ENCODE results near the gene MYL4. TPM values are rescaled to one million over a fixed set of nuclear protein-coding genes. Genes with fewer than 3 reads are reported as not detected.

MYL4 gene
- total RNA-seq, 1 experiment from 2014 or later, result 1.6 TPM

- H3K4me3 ChIP-seq (ENCODE audit: low read length), result no peak overlapping the region
- H3K4me1 ChIP-seq (ENCODE audit: insufficient read depth, low read length), result peaks cover under 1% of the 10 kb centered on the region; the same call in 1 of the 2 replicates
- POLR2A ChIA-PET (ENCODE audit: unreplicated experiment), result no interaction called here
- CTCF ChIA-PET, result no interaction called here
- no peak overlapping the region for H3K9ac ChIP-seq (ENCODE audit: low read length)
- no peak overlapping the region for H2AFZ ChIP-seq (ENCODE audit: low read length)
- H3K79me2 ChIP-seq (ENCODE audit: low read length), result no peaks in the 10 kb centered on the region
- no peaks in the 10 kb centered on the region for H3K27me3 ChIP-seq (ENCODE audit: low read length)
- ATAC-seq (no peak), DNase-seq (no peak)
- H3K27ac ChIP-seq (ENCODE audit: low read length), result no peak overlapping the region
- intact Hi-C loops (cut with micrococcal nuclease), result no loop called here
- TF ChIP-seq CTCF (conservative IDR thresholded peaks at IDR 0.05; ENCODE audit: low read depth, low read length), result no peak
- no peak for TF ChIP-seq EZH2 (IDR thresholded peaks at IDR 0.05; ENCODE audit: low read length, unreplicated experiment)
- TF ChIP-seq EZH2phosphoT487 (IDR thresholded peaks at IDR 0.05; ENCODE audit: borderline replicate concordance, low read length), result no peak
- no peak overlapping the region for H3K4me2 ChIP-seq (ENCODE audit: low read length)
- no peaks in the 10 kb centered on the region for H3K9me2 ChIP-seq (replicated peaks; ENCODE audit: low read length)
- no TSS peak for BruUV-seq (replicated peaks)
- H3F3A ChIP-seq (ENCODE audit: low read length, unreplicated experiment), result no peaks in the 10 kb centered on the region
- H3K9me3 ChIP-seq (ENCODE audit: low read length), result no peaks in the 10 kb centered on the region
- no peaks in the 10 kb centered on the region for H3K36me3 ChIP-seq (ENCODE audit: low read depth, low read length)
- no peaks in the 10 kb centered on the region for H4K20me1 ChIP-seq (ENCODE audit: low read length)
These were observed 37.0 kb downstream of the MYL4 start for GRCh38 chr17:47246120-47246519.

- Histone ChIP-seq H3K27ac (ENCODE audit: low read length) (no peak overlapping the region), H2AFZ (ENCODE audit: low read length) (no peak overlapping the region), H3F3A (ENCODE audit: low read length, unreplicated experiment) (no peaks in the 10 kb centered on the region), H3K9me3 (ENCODE audit: low read length) (no peaks in the 10 kb centered on the region), H3K4me3 (ENCODE audit: low read length) (no peak overlapping the region), H3K36me3 (ENCODE audit: low read depth, low read length) (no peaks in the 10 kb centered on the region), H3K9ac (ENCODE audit: low read length) (no peak overlapping the region), H3K4me1 (ENCODE audit: insufficient read depth, low read length) (peaks cover 7% of the 10 kb centered on the region), H3K27me3 (ENCODE audit: low read length) (peaks cover 4% of the 10 kb centered on the region), H3K79me2 (ENCODE audit: low read length) (no peaks in the 10 kb centered on the region), H4K20me1 (ENCODE audit: low read length) (no peaks in the 10 kb centered on the region), H3K9me2 (replicated peaks; ENCODE audit: low read length) (no peaks in the 10 kb centered on the region), H3K4me2 (ENCODE audit: low read length) (no peak overlapping the region)
- TF ChIP-seq CTCF (conservative IDR thresholded peaks at IDR 0.05; ENCODE audit: low read depth, low read length) (no peak), EZH2 (IDR thresholded peaks at IDR 0.05; ENCODE audit: low read length, unreplicated experiment) (no peak), EZH2phosphoT487 (IDR thresholded peaks at IDR 0.05; ENCODE audit: borderline replicate concordance, low read length) (no peak)
- DNase-seq, result no peak
- no TSS peak for BruUV-seq (replicated peaks)
- CTCF ChIA-PET, result no interaction called here
- intact Hi-C loops (cut with micrococcal nuclease), result no loop called here
- POLR2A ChIA-PET (ENCODE audit: unreplicated experiment), result no interaction called here
- ATAC-seq, result no peak
These were observed 41.7 kb downstream of the MYL4 start for GRCh38 chr17:47250855-47251254.

GRCh38 chr17:47251421-47251940, 42.3 kb downstream of the MYL4 start:
- Histone ChIP-seq H3K79me2 (ENCODE audit: low read length) (no peaks in the 10 kb centered on the region), H4K20me1 (ENCODE audit: low read length) (no peaks in the 10 kb centered on the region), H3K27me3 (ENCODE audit: low read length) (peaks cover 4% of the 10 kb centered on the region), H3K9me2 (replicated peaks; ENCODE audit: low read length) (no peaks in the 10 kb centered on the region), H3F3A (ENCODE audit: low read length, unreplicated experiment) (no peaks in the 10 kb centered on the region), H3K9ac (ENCODE audit: low read length) (no peak overlapping the region), H3K27ac (ENCODE audit: low read length) (no peak overlapping the region), H3K36me3 (ENCODE audit: low read depth, low read length) (no peaks in the 10 kb centered on the region), H3K4me1 (ENCODE audit: insufficient read depth, low read length) (peaks cover 7% of the 10 kb centered on the region), H3K4me3 (ENCODE audit: low read length) (no peak overlapping the region), H2AFZ (ENCODE audit: low read length) (no peak overlapping the region), H3K4me2 (ENCODE audit: low read length) (no peak overlapping the region), H3K9me3 (ENCODE audit: low read length) (no peaks in the 10 kb centered on the region)
- BruUV-seq (replicated peaks), result no TSS peak
- TF ChIP-seq EZH2 (IDR thresholded peaks at IDR 0.05; ENCODE audit: low read length, unreplicated experiment) (no peak), CTCF (conservative IDR thresholded peaks at IDR 0.05; ENCODE audit: low read depth, low read length) (no peak), EZH2phosphoT487 (IDR thresholded peaks at IDR 0.05; ENCODE audit: borderline replicate concordance, low read length) (no peak)
- intact Hi-C loops (cut with micrococcal nuclease), result no loop called here
- ChIA-PET CTCF (no interaction called here), POLR2A (ENCODE audit: unreplicated experiment) (no interaction called here)
- ATAC-seq (no peak), DNase-seq (no peak)

All from PC-3 (cell line).